GM19324 (cell line): ENCODE data around the gene CCSAP.
"Not testable (repeated sequence)": the region's sequence is repeated elsewhere in the genome, so short reads cannot be mapped to it uniquely, and the experiment has no call there.

Source experiments
- ATAC-seq: cut with Tn5 transposase; IDR thresholded peaks from one replicate; pipeline ENCODE4 v1.9.1; 2021; ENCODE audit warnings: mild to moderate bottlenecking, moderate library complexity; ENCODE audit not compliant: unreplicated experiment, low FRiP score

The CCSAP gene

GRCh38 chr1:229342656-229343569, at the start of gene CCSAP:
Gene CCSAP (minus strand): TSS chr1:229343047. CDS start chr1:229342465, 582 bp downstream.
- peak; percentile 46 for ATAC-seq

DNA sequence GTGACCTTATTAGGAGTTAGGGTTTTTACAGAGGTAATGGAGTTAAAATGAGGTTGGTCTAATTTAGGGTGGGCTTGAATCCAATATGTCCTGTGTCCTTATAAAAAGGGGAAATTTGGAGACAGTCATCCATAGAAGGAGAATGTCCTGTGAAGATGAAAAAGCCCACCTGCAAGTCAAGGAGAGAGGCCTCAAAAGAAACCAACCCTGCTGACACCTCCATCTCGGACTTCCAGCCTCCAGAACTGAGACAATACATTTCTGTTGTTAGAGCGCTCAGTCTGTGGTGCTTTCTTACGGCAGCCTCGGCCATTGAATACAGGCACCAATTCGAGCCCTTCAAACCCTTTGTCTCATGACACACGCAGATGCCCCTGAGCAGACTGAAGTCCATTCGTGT, 47.3 kb upstream of the CCSAP start:
- ATAC-seq: no peak

GRCh38 chr1:229388897-229389580, 46.2 kb upstream of the CCSAP start:
- ATAC-seq: no peak

- no peak for ATAC-seq
These were observed 43.1 kb upstream of the CCSAP start for GRCh38 chr1:229385853-229386456.

- ATAC-seq: no peak
These were observed 42.0 kb upstream of the CCSAP start for GRCh38 chr1:229384822-229385221.

- no peak for ATAC-seq
These were observed 41.1 kb upstream of the CCSAP start for GRCh38 chr1:229383961-229384360.

DNA sequence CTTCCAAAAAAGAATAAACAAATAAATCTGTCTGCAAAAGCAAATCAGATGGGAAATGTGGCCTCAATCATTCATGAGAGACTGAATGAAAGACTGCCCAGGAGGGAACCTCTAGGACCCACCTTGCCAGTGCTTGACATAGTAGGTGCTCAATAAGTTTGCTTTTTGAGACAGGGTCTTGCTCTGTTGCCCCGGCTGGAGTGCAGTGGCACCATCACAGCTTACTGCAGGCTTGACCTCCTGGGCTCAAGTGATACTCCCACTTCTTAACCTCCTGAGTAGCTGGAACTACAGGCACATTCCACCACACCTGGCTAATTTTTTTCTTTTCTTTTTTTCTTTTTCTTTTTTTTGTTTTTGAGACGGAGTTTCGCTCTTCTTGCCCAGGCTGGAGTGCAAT, 40.3 kb upstream of the CCSAP start:
- no peak for ATAC-seq

- ATAC-seq: no peak
These were observed 38.4 kb upstream of the CCSAP start for GRCh38 chr1:229381234-229381633.

- ATAC-seq: no peak
These were observed 37.8 kb upstream of the CCSAP start for GRCh38 chr1:229380536-229381160.

DNA sequence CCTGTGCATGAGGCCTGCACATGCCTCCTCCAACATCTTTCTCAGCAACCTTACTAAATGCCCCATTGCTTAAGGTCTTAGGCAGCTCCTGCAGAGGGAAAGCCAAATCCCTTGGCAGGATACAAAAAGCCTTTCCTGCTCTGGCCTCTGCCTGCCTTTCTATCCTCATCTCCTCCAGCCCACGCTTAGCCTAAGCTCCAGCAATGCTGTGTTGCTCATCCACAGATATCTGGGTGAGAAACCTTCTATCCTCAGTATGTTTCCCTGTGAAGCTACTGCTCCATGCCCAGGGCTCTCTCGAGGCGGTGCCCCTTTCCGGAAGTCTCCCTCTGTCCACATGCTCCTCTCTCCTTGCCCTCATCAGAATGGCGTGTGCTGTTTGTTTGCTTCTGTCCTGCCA, 37.0 kb upstream of the CCSAP start:
- no peak for ATAC-seq

DNA sequence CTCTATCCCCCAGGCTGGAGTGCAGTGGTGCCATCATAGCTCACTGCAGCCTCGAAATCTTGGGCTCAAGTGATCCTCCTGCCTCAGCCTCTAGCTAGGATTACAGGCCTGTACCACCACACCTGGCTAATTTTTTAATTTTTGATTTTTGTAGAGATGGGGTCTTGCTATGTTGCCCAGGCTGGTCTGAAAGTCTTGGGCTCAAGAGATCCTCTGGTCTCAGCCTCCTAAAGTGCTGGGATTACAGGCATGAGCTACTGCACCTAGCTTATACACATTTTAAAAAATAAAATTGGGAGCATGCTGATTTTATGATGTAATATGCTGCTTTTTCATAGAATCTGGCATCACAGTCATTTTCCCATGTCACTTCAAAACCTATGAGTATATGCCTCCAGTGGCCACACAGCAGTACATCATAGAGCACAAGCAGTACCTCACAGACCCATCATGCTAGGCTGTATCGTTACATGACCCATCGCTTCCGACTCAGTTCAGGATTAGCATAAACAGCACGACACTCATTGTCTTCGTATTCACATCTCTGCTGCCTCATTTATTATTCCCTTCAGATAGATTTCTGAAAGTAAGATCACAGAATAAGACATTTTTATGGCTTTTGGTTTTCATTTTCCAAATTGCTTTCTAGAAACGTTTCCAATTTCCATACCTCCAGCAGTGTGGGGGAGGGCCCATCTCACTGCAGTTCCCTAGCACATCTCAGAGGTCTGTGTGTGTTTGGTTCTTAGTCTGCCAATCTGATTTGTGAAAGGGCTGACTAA, 35.9 kb upstream of the CCSAP start:
- no peak for ATAC-seq

DNA sequence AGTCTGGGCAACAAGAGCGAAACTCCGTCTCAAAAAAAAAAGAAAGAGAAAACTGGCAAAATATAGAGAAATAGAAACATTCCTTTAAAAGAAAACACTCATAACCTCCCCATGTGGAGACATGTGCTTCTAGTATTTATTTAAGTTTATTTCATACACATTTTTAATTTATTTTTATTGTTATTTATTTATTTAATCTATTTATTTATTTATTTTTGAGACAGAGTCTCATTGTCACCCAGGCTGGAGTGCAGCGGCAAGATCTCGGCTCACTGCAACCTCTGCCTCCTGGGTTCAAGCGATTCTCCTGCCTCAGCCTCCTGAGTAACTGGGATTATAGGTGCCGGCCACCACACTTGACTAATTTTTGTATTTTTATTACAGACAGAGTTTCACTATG, 35.2 kb upstream of the CCSAP start:
- ATAC-seq: not testable (repeated sequence)

GRCh38 chr1:229377429-229377828, 34.6 kb upstream of the CCSAP start:
- no peak for ATAC-seq

GRCh38 chr1:229376521-229376920, 33.7 kb upstream of the CCSAP start:
- ATAC-seq: no peak

DNA sequence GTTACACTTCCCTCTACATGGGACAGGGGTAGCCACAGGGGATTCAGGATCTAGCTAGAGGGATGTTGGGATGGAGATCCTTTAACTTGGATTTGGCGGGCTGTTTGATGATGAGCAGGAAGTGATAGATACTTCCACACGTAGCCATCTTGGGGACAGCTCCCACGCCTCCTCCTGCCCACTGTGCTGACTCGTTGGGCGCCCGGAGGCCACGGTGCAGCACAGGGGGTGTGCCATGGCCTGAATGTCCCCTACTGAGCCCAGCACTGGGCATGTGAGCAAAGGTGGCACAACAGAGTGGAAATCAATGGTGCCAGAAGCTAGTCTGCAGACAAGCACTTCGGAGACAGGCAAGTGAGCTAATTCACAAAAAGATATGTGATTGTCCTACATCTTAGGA, 31.6 kb upstream of the CCSAP start:
- no peak for ATAC-seq

DNA sequence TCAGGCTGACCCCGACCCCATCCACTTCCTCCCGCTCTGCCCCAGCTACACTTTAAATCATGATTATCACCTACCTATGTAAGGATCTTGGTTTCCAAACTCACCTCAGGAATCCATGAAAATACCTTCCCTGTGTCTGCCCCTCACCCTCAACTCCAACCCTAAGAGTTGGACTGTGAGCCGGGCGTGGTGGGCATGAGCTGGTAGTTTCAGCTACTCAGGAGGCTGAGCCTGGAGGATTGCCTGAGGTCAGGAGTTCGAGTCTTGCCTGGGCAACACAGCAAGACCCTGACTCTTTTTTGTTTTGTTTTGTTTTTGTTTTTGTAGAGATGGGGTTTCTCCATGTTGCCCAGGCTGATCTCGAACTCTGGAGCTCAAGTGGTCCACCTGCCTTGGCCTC, 30.5 kb upstream of the CCSAP start:
- no peak for ATAC-seq

DNA sequence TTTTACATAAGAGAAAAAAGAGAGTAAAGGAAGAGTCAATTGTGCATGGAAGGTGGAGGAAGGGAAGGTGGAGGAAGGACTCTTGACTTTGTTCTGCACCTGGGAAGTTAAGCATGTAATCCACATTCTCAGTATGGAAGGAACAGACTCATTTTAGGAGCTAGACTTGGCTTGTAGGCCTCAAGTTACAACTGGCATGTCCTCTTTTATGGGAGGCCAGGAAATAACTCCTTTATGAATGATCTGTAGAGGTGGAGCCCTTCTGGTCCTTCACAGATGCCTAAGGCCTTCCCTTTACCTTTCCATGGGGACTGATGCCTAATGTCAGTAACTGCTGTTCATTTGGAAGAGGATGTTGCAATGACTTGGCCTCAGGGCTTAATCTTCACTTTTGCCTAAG, 29.4 kb upstream of the CCSAP start:
- ATAC-seq: no peak

DNA sequence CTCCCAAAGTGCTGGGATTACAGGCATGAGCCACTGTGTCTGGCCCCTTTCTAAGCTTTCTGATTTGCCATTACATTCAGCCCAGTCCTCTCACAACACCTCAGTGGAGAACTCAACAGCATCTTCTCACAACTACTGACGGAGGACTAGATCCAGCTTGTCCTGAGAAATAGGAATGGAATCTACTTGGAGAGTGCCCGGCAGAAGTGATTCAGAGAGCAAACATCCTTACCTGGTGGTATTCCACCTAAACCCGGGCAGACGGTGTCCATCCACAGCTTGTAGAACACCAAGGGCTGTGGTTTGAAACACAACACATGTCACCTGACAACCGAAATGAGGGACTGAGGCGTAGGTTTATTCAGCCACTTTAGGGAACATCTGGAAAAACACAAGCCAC, 28.8 kb upstream of the CCSAP start:
- ATAC-seq: no peak

GRCh38 chr1:229370601-229371021, 27.8 kb upstream of the CCSAP start:
- no peak for ATAC-seq

GRCh38 chr1:229368347-229368746, 25.5 kb upstream of the CCSAP start:
- ATAC-seq: peak; percentile 71
